HepG2 (cell line): ENCODE measurements around the gene ZNF792. TPM values are rescaled to one million over a fixed set of nuclear protein-coding genes. Genes with fewer than 3 reads are reported as not detected.
A peak's percentile ranks its signal among the peaks of the same experiment; 100 is the strongest.

Experiments
- FOXC1 ChIP-seq: sonication (generic); formaldehyde crosslinking; IDR thresholded peaks from 2 replicates; pipeline ENCODE4 v1.8.0; 2022; ENCODE audit warnings: mild to moderate bottlenecking, missing genetic modification reagents, borderline replicate concordance
- MTA1 ChIP-seq: sonication (generic); formaldehyde crosslinking; IDR thresholded peaks from 2 replicates; pipeline ENCODE4 v1.4.0; 2020; ENCODE audit warnings: missing genetic modification reagents, mild to moderate bottlenecking, borderline replicate concordance
- PRPF4 ChIP-seq: fragments of 200-400 bp; formaldehyde crosslinking; IDR thresholded peaks from 2 replicates; pipeline ENCODE4 v1.6.1; 2016; ENCODE audit warnings: low read length, low read depth; ENCODE audit not compliant: poor library complexity, severe bottlenecking
- ZNF430 ChIP-seq: sonication (generic); formaldehyde crosslinking; IDR thresholded peaks from 2 replicates; pipeline ENCODE4 v1.9.0; 2021; ENCODE audit warnings: mild to moderate bottlenecking, missing genetic modification reagents
- ZSCAN29 ChIP-seq: sonication (generic); formaldehyde crosslinking; conservative IDR thresholded peaks from 2 replicates; pipeline ENCODE4 v1.4.0; 2020; ENCODE audit warnings: mild to moderate bottlenecking, missing genetic modification reagents
- polyA plus RNA-seq, 8 experiments: library from polyadenylated mRNA; depleted of rRNA in 3 of 8; stranded (reverse) in 7 of 8; unstranded in 1 of 8; fragments of >200 nt; fragmentation: Illumina TruSeq in 4 of 8; extraction: Trizol in 4 of 8; gene quantifications; 2 replicates each; pipeline versions ENCODE4 v1.2.1 to v1.2.3, GENCODE V29; 2011 to 2016; ENCODE audit warnings: low read depth in 4 of 8, missing spikeins in 1 of 8, mixed read lengths in 1 of 8; ENCODE audit not compliant: insufficient read depth in 1 of 8
- total RNA-seq, 5 experiments: library from RNA; depleted of rRNA; stranded (reverse); fragments of >200 nt; fragmentation: Illumina TruSeq; extraction: Trizol; gene quantifications; 2 replicates each; pipeline ENCODE4 v1.2.3, GENCODE V29; 2016; ENCODE audit warnings: low read depth in 1 of 5
- TF ChIP-seq, protein P1 (sequence below): IDR thresholded peaks from 2 replicates; pipeline ENCODE4 v1.6.1; 2016; ENCODE audit warnings: control low read depth
- TF ChIP-seq, protein P2 (sequence below), 2 experiments: sonication (generic) in 1 of 2; formaldehyde crosslinking in 1 of 2; IDR thresholded peaks; 2 replicates each; pipeline versions ENCODE4 v1.4.0 to v1.6.1; 2016 to 2020; ENCODE audit warnings: borderline replicate concordance in 1 of 2, low read depth in 1 of 2, mild to moderate bottlenecking in 1 of 2, missing genetic modification reagents in 1 of 2
- TF ChIP-seq, protein P3 (sequence below): sonication (generic); formaldehyde crosslinking; IDR thresholded peaks from 2 replicates; pipeline ENCODE4 v1.5.1; 2020; ENCODE audit warnings: mild to moderate bottlenecking, missing genetic modification reagents, borderline replicate concordance
- TF ChIP-seq, protein P4 (sequence below): sonication (generic); formaldehyde crosslinking; IDR thresholded peaks from 2 replicates; pipeline ENCODE4 v1.4.0; 2020; ENCODE audit warnings: missing genetic modification reagents
- TF ChIP-seq, protein P5 (sequence below): sonication (generic); formaldehyde crosslinking; IDR thresholded peaks from 2 replicates; pipeline ENCODE4 v1.4.0; 2020; ENCODE audit warnings: missing genetic modification reagents
- TF ChIP-seq, protein P6 (sequence below): sonication (generic); formaldehyde crosslinking; IDR thresholded peaks from 2 replicates; pipeline ENCODE4 v1.5.0; 2020; ENCODE audit warnings: missing genetic modification reagents

ZNF792 gene
- total and polyA plus RNA-seq, 2 of the 13 experiments (the other 11 are each of a cell fraction or from before 2014, with no cell fraction given), result 5.5 to 11.5 TPM

DNA sequence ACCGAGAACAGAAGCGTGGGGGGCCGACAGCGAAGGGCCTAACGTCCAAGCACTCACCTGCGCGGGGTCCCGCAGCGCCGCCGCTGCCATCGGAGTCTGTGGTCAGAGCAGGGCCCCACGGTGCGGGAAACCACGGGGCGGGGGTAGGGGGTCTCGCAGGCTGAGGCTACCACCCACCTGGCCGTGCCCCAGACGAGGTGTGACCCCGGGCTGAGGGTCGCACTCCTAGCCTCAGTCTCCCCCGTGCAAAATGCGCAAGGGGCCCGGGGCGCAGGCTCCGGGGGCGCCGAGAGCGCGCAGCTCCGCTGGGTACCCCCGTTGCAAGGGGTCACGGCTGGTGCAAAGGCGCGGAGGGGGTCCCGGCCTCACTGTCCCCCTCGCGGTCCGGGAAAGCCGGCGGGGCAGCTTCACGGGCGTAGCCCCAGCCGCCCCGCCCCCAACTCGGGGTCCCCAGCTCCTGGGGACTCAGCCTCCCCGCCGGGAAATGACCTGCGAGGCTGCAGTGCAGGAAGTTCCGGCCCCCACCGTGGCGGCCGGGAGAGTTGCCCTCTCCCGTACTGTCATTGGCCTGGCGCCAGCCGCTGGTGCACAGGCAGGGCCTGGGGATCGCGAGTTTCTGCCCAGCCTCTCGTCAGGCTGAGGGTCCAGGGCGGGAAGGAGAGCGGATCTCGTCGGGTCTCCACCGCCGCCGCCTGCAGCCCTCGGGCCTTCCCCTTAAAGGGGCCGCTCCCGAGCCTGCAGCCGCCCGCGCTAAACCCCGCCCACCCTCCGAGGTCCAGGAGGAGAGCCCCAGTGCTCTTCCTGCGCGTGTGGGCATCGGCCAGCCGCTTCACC is at the start of gene ZNF792 (continued):
- TF ChIP-seq, protein P1, sequence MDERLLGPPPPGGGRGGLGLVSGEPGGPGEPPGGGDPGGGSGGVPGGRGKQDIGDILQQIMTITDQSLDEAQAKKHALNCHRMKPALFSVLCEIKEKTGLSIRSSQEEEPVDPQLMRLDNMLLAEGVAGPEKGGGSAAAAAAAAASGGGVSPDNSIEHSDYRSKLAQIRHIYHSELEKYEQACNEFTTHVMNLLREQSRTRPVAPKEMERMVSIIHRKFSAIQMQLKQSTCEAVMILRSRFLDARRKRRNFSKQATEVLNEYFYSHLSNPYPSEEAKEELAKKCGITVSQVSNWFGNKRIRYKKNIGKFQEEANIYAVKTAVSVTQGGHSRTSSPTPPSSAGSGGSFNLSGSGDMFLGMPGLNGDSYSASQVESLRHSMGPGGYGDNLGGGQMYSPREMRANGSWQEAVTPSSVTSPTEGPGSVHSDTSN (CRISPR knock-in tag), result no peak
- TF ChIP-seq MTA1 (CRISPR knock-in tag) (no peak), ZNF430 (CRISPR knock-in tag) (peak; percentile 45; the same call in 1 of the 2 replicates), FOXC1 (CRISPR knock-in tag) (peak; percentile 71; the same call in 1 of the 2 replicates), PRPF4 (no peak), ZSCAN29 (CRISPR knock-in tag) (peak; percentile 56; the same call in 1 of the 2 replicates)
- TF ChIP-seq, protein P2, sequence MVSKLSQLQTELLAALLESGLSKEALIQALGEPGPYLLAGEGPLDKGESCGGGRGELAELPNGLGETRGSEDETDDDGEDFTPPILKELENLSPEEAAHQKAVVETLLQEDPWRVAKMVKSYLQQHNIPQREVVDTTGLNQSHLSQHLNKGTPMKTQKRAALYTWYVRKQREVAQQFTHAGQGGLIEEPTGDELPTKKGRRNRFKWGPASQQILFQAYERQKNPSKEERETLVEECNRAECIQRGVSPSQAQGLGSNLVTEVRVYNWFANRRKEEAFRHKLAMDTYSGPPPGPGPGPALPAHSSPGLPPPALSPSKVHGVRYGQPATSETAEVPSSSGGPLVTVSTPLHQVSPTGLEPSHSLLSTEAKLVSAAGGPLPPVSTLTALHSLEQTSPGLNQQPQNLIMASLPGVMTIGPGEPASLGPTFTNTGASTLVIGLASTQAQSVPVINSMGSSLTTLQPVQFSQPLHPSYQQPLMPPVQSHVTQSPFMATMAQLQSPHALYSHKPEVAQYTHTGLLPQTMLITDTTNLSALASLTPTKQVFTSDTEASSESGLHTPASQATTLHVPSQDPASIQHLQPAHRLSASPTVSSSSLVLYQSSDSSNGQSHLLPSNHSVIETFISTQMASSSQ (IDR thresholded peaks at IDR 0.05; ENCODE audit: low read depth), result no peak
- TF ChIP-seq, protein P2 (CRISPR knock-in tag; IDR thresholded peaks at IDR 0.05; ENCODE audit: borderline replicate concordance), result 0 out of 2 replicates have a peak, but pooled peaks have one; percentile 32
- TF ChIP-seq, protein P3, sequence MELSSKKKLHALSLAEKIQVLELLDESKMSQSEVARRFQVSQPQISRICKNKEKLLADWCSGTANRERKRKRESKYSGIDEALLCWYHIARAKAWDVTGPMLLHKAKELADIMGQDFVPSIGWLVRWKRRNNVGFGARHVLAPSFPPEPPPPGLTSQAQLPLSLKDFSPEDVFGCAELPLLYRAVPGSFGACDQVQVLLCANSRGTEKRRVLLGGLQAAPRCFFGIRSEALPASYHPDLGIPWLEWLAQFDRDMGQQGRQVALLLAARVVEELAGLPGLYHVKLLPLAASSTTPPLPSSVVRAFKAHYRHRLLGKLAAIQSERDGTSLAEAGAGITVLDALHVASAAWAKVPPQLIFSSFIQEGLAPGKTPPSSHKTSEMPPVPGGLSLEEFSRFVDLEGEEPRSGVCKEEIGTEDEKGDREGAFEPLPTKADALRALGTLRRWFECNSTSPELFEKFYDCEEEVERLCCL (CRISPR knock-in tag), result no peak
- TF ChIP-seq, protein P4, sequence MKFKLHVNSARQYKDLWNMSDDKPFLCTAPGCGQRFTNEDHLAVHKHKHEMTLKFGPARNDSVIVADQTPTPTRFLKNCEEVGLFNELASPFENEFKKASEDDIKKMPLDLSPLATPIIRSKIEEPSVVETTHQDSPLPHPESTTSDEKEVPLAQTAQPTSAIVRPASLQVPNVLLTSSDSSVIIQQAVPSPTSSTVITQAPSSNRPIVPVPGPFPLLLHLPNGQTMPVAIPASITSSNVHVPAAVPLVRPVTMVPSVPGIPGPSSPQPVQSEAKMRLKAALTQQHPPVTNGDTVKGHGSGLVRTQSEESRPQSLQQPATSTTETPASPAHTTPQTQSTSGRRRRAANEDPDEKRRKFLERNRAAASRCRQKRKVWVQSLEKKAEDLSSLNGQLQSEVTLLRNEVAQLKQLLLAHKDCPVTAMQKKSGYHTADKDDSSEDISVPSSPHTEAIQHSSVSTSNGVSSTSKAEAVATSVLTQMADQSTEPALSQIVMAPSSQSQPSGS (CRISPR knock-in tag), result no peak
- TF ChIP-seq, protein P5, sequence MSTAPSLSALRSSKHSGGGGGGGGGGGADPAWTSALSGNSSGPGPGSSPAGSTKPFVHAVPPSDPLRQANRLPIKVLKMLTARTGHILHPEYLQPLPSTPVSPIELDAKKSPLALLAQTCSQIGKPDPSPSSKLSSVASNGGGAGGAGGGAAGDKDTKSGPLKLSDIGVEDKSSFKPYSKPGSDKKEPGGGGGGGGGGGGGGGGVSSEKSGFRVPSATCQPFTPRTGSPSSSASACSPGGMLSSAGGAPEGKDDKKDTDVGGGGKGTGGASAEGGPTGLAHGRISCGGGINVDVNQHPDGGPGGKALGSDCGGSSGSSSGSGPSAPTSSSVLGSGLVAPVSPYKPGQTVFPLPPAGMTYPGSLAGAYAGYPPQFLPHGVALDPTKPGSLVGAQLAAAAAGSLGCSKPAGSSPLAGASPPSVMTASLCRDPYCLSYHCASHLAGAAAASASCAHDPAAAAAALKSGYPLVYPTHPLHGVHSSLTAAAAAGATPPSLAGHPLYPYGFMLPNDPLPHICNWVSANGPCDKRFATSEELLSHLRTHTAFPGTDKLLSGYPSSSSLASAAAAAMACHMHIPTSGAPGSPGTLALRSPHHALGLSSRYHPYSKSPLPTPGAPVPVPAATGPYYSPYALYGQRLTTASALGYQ (CRISPR knock-in tag), result peak; percentile 62; the same call in 1 of the 2 replicates
- TF ChIP-seq, protein P6, sequence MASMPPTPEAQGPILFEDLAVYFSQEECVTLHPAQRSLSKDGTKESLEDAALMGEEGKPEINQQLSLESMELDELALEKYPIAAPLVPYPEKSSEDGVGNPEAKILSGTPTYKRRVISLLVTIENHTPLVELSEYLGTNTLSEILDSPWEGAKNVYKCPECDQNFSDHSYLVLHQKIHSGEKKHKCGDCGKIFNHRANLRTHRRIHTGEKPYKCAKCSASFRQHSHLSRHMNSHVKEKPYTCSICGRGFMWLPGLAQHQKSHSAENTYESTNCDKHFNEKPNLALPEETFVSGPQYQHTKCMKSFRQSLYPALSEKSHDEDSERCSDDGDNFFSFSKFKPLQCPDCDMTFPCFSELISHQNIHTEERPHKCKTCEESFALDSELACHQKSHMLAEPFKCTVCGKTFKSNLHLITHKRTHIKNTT, result no peak
